Measurements from ENCODE around the gene UCP3.

The UCP3 gene

DNA sequence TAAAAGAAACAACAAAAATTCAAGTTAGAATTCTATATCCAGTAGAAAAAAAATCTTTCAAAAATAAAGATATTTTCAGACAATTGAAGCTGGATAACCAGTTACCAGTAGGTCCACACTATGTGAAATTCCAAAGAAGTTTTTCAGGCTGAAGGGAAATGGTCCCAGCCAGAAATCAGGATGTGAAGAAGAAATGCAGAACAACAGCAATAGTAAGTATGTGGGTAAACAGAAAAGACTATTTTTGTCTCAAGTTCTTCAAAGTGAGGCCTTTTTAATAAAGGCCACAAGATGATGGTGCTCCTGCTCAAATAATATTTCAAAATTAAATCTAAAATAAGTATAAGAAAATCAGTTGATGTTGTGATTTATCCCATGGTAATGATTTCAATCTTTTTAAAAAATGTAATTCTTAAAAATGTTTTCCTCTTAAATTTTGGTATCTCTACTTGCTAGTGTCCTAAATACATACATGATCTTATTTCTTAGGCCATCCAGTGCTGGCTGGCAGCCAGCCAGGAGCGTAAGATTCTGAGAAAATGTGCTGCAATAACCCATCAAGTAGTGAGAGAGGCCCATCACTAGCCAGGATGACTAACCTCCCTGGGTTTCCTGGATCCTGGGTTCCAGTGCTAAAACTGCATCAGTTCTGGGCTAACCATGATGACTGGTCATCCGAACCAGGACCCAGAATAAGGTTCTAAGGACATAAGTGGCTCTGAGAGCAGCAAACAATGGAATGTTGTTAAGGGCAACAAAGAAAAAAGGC is 15.6 kb upstream of the UCP3 start:
- 19% methylated on average over 2 of the region's 2 CpGs for WGBS
- Histone ChIP-seq H2BK15ac (ENCODE audit: low read depth, poor library complexity, severe bottlenecking) (no peak overlapping the region), H3K27ac (ENCODE audit: low read length, poor library complexity, severe bottlenecking) (peak overlapping the region; percentile 16), H2BK5ac (ENCODE audit: low read depth, low read length, poor library complexity, severe bottlenecking) (no peak overlapping the region), H3K23ac (ENCODE audit: low read length in 2 of 2) (no peak overlapping the region), H2AK5ac (ENCODE audit: low read length, severe bottlenecking) (peak overlapping the region; percentile 65), H3K4ac (ENCODE audit: low read depth in 1 of 2, low read length in 2 of 2) (no peak overlapping the region), H3K4me1 (ENCODE audit: control insufficient read depth, insufficient read depth, low read depth, low read length) (peaks cover 10% of the 10 kb centered on the region), H3K36me3 (ENCODE audit: control insufficient read depth in 1 of 2, insufficient read depth in 2 of 2, low read depth in 1 of 2, low read length in 2 of 2) (peaks cover 13 to 30% of the 10 kb centered on the region in 2 experiments), H3K4me2 (ENCODE audit: low read length, poor library complexity, severe bottlenecking) (no peak overlapping the region), H3K14ac (ENCODE audit: low read length in 2 of 2) (no peak overlapping the region), H3K9me3 (ENCODE audit: control insufficient read depth, low read length) (no peaks in the 10 kb centered on the region), H3K9ac (ENCODE audit: low read length) (peak overlapping the region; percentile 54), H4K8ac (ENCODE audit: low read length) (no peak overlapping the region), H3K18ac (ENCODE audit: low read depth in 1 of 2, low read length in 2 of 2) (no peak overlapping the region), H2AFZ (ENCODE audit: low read depth, low read length) (no peak overlapping the region), H2BK120ac (ENCODE audit: low read depth, low read length) (no peak overlapping the region), H3K27me3 (ENCODE audit: control insufficient read depth in 1 of 2, insufficient read depth in 1 of 2, low read length in 2 of 2) (no peaks in the 10 kb centered on the region), H3K4me3 (ENCODE audit: insufficient read depth in 1 of 2, low read depth in 1 of 2, low read length in 2 of 2) (no peak overlapping the region), H3K79me1 (replicated peaks; ENCODE audit: low read length, poor library complexity, severe bottlenecking) (peaks cover 8% of the 10 kb centered on the region), H2BK12ac (ENCODE audit: low read length in 2 of 2) (no peak overlapping the region), H4K91ac (ENCODE audit: low read length) (no peak overlapping the region)
- peak; percentile 89 for DNase-seq

DNA sequence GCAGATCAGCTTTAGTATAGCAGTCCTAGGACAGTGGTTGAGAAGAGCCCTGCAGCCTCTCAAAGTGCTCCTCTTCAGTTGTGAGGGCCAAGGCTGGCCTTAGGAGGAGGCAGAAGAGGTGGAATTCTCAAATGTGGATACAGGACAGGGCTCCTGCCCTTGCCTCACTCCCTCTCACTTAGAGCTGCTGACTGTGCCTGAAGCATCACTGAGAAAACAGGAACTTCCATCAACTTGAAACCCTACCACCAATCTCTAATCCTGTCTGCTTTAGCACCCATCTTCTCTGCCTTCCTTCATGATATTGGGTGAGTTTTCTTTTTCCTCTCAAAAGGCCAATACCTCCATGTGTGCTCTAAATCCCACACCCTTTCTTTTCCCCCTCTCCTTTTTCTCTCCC is 14.4 kb upstream of the UCP3 start:
- no peak overlapping the region for H2AK5ac ChIP-seq (ENCODE audit: low read length, severe bottlenecking)
- DNase-seq: no peak
- no peak overlapping the region for H3K27ac ChIP-seq (ENCODE audit: low read length, poor library complexity, severe bottlenecking)
- H3K14ac ChIP-seq (ENCODE audit: low read length in 2 of 2): no peak overlapping the region
- H3K4me1 ChIP-seq (ENCODE audit: control insufficient read depth, insufficient read depth, low read depth, low read length): peaks cover 17% of the 10 kb centered on the region
- peak overlapping the region in 1 of 2 experiments; percentile 2 for H3K18ac ChIP-seq (ENCODE audit: low read depth in 1 of 2, low read length in 2 of 2)
- no peak overlapping the region for H3K23ac ChIP-seq (ENCODE audit: low read length in 2 of 2)
- H3K36me3 ChIP-seq (ENCODE audit: control insufficient read depth in 1 of 2, insufficient read depth in 2 of 2, low read depth in 1 of 2, low read length in 2 of 2): peaks cover 5 to 25% of the 10 kb centered on the region in 2 experiments
- no peaks in the 10 kb centered on the region for H3K27me3 ChIP-seq (ENCODE audit: control insufficient read depth in 1 of 2, insufficient read depth in 1 of 2, low read length in 2 of 2)
- no peak overlapping the region for H2BK120ac ChIP-seq (ENCODE audit: low read depth, low read length)
- H3K4me2 ChIP-seq (ENCODE audit: low read length, poor library complexity, severe bottlenecking): no peak overlapping the region
- peaks cover 8% of the 10 kb centered on the region for H3K79me1 ChIP-seq (replicated peaks; ENCODE audit: low read length, poor library complexity, severe bottlenecking)
- no peak overlapping the region for H3K9ac ChIP-seq (ENCODE audit: low read length)
- no peak overlapping the region for H4K8ac ChIP-seq (ENCODE audit: low read length)
- H2BK5ac ChIP-seq (ENCODE audit: low read depth, low read length, poor library complexity, severe bottlenecking): no peak overlapping the region
- no peak overlapping the region for H4K91ac ChIP-seq (ENCODE audit: low read length)
- no peak overlapping the region for H2BK12ac ChIP-seq (ENCODE audit: low read length in 2 of 2)
- no peak overlapping the region for H3K4me3 ChIP-seq (ENCODE audit: insufficient read depth in 1 of 2, low read depth in 1 of 2, low read length in 2 of 2)
- H3K9me3 ChIP-seq (ENCODE audit: control insufficient read depth, low read length): no peaks in the 10 kb centered on the region
- H2BK15ac ChIP-seq (ENCODE audit: low read depth, poor library complexity, severe bottlenecking): no peak overlapping the region
- H3K4ac ChIP-seq (ENCODE audit: low read depth in 1 of 2, low read length in 2 of 2): no peak overlapping the region
- no peak overlapping the region for H2AFZ ChIP-seq (ENCODE audit: low read depth, low read length)

DNA sequence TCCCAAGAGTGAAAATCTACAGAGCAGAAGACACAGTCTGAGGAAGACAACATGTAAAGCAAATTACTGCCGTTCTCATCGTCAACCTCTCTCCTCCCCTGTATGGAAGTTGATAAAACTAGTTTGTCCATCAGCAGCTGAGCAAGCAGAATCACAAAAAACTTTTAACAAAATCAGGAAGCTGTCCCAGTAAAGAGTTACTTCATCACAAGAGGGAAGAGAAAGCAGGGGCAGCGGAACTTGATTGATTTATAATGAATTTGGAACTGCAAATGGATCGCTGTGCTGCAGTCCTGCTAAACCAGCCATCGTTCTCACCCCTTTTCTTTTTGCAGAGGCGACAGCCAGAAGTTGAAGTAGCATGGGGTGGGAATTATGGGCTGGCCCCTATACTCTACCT is 13.7 kb upstream of the UCP3 start:
- Histone ChIP-seq H3K4ac (ENCODE audit: low read depth in 1 of 2, low read length in 2 of 2) (no peak overlapping the region), H3K4me1 (ENCODE audit: control insufficient read depth, insufficient read depth, low read depth, low read length) (peaks cover 17% of the 10 kb centered on the region), H3K27ac (ENCODE audit: low read length, poor library complexity, severe bottlenecking) (no peak overlapping the region), H2AK5ac (ENCODE audit: low read length, severe bottlenecking) (no peak overlapping the region), H4K91ac (ENCODE audit: low read length) (no peak overlapping the region), H2AFZ (ENCODE audit: low read depth, low read length) (no peak overlapping the region), H3K27me3 (ENCODE audit: control insufficient read depth in 1 of 2, insufficient read depth in 1 of 2, low read length in 2 of 2) (no peaks in the 10 kb centered on the region), H3K9me3 (ENCODE audit: control insufficient read depth, low read length) (no peaks in the 10 kb centered on the region), H3K36me3 (ENCODE audit: control insufficient read depth in 1 of 2, insufficient read depth in 2 of 2, low read depth in 1 of 2, low read length in 2 of 2) (peaks cover 5 to 23% of the 10 kb centered on the region in 2 experiments), H3K18ac (ENCODE audit: low read depth in 1 of 2, low read length in 2 of 2) (no peak overlapping the region), H4K8ac (ENCODE audit: low read length) (no peak overlapping the region), H3K9ac (ENCODE audit: low read length) (no peak overlapping the region), H2BK15ac (ENCODE audit: low read depth, poor library complexity, severe bottlenecking) (no peak overlapping the region), H3K23ac (ENCODE audit: low read length in 2 of 2) (no peak overlapping the region), H3K4me3 (ENCODE audit: insufficient read depth in 1 of 2, low read depth in 1 of 2, low read length in 2 of 2) (no peak overlapping the region), H3K14ac (ENCODE audit: low read length in 2 of 2) (no peak overlapping the region), H2BK5ac (ENCODE audit: low read depth, low read length, poor library complexity, severe bottlenecking) (no peak overlapping the region), H3K79me1 (replicated peaks; ENCODE audit: low read length, poor library complexity, severe bottlenecking) (peaks cover 8% of the 10 kb centered on the region), H3K4me2 (ENCODE audit: low read length, poor library complexity, severe bottlenecking) (no peak overlapping the region), H2BK120ac (ENCODE audit: low read depth, low read length) (no peak overlapping the region), H2BK12ac (ENCODE audit: low read length in 2 of 2) (no peak overlapping the region)
- WGBS: 92% methylated on average over 6 of the region's 6 CpGs
- DNase-seq: no peak

DNA sequence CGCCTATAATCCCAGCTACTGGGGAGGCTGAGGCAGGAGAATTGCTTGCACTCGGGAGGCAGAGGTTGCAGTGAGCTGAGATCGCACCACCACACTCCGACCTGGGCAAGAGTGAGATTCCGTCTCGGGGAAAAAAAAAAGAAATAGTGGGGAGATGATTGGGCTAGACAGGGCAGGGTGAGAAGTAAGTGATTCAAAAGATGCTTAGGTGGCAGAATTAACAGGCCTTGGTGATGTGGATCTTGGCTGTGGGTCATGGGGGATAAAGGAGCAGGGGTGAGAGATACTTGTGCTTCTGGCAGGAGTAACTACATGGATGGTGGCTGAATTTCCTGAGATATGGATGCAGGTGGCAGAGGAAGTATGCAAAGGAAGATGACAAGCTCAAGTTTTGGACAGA is 13.1 kb upstream of the UCP3 start:
- H2AFZ ChIP-seq (ENCODE audit: low read depth, low read length): no peak overlapping the region
- H2BK120ac ChIP-seq (ENCODE audit: low read depth, low read length): no peak overlapping the region
- no peak overlapping the region for H2BK12ac ChIP-seq (ENCODE audit: low read length in 2 of 2)
- H3K27ac ChIP-seq (ENCODE audit: low read length, poor library complexity, severe bottlenecking): no peak overlapping the region
- H3K14ac ChIP-seq (ENCODE audit: low read length in 2 of 2): no peak overlapping the region
- H3K4me2 ChIP-seq (ENCODE audit: low read length, poor library complexity, severe bottlenecking): no peak overlapping the region
- no peak overlapping the region for H4K8ac ChIP-seq (ENCODE audit: low read length)
- no peak overlapping the region for H2AK5ac ChIP-seq (ENCODE audit: low read length, severe bottlenecking)
- H3K36me3 ChIP-seq (ENCODE audit: control insufficient read depth in 1 of 2, insufficient read depth in 2 of 2, low read depth in 1 of 2, low read length in 2 of 2): peaks cover 8 to 27% of the 10 kb centered on the region in 2 experiments
- over 99% methylated on average over 6 of the region's 6 CpGs for WGBS
- no peak overlapping the region for H2BK15ac ChIP-seq (ENCODE audit: low read depth, poor library complexity, severe bottlenecking)
- no peak overlapping the region for H3K9ac ChIP-seq (ENCODE audit: low read length)
- H3K23ac ChIP-seq (ENCODE audit: low read length in 2 of 2): no peak overlapping the region
- H3K18ac ChIP-seq (ENCODE audit: low read depth in 1 of 2, low read length in 2 of 2): no peak overlapping the region
- peaks cover 8% of the 10 kb centered on the region for H3K79me1 ChIP-seq (replicated peaks; ENCODE audit: low read length, poor library complexity, severe bottlenecking)
- H3K27me3 ChIP-seq (ENCODE audit: control insufficient read depth in 1 of 2, insufficient read depth in 1 of 2, low read length in 2 of 2): no peaks in the 10 kb centered on the region
- H3K4ac ChIP-seq (ENCODE audit: low read depth in 1 of 2, low read length in 2 of 2): no peak overlapping the region
- DNase-seq: no peak
- no peaks in the 10 kb centered on the region for H3K9me3 ChIP-seq (ENCODE audit: control insufficient read depth, low read length)
- no peak overlapping the region for H4K91ac ChIP-seq (ENCODE audit: low read length)
- H3K4me1 ChIP-seq (ENCODE audit: control insufficient read depth, insufficient read depth, low read depth, low read length): peaks cover 15% of the 10 kb centered on the region
- no peak overlapping the region for H3K4me3 ChIP-seq (ENCODE audit: insufficient read depth in 1 of 2, low read depth in 1 of 2, low read length in 2 of 2)
- no peak overlapping the region for H2BK5ac ChIP-seq (ENCODE audit: low read depth, low read length, poor library complexity, severe bottlenecking)

Measured in mesenchymal stem cell (in vitro differentiated cells and primary cell).